ENCODE data around the gene UPK3A.

DNA sequence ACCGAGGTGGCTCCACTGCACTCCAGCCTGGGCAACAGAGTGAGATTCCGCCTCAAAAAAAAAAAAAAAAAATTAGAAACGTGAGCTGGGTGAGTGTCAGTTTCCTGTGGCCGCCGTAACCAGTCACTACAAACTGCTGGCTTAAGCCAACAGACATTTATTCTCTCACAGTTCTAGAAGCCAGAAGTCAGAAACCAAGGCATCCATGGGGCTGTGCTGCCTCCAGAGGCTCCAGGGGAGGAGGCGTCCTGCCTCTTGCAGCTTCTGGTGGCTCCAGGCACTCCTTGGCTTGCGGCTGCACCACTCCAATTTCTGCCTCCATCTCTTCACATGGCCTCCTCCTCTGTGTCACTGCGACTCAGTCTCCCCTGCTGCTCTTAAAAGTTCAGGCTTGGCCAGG is 32.9 kb upstream of the UPK3A start:
- TF ChIP-seq, protein P1, sequence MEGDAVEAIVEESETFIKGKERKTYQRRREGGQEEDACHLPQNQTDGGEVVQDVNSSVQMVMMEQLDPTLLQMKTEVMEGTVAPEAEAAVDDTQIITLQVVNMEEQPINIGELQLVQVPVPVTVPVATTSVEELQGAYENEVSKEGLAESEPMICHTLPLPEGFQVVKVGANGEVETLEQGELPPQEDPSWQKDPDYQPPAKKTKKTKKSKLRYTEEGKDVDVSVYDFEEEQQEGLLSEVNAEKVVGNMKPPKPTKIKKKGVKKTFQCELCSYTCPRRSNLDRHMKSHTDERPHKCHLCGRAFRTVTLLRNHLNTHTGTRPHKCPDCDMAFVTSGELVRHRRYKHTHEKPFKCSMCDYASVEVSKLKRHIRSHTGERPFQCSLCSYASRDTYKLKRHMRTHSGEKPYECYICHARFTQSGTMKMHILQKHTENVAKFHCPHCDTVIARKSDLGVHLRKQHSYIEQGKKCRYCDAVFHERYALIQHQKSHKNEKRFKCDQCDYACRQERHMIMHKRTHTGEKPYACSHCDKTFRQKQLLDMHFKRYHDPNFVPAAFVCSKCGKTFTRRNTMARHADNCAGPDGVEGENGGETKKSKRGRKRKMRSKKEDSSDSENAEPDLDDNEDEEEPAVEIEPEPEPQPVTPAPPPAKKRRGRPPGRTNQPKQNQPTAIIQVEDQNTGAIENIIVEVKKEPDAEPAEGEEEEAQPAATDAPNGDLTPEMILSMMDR (conservative IDR thresholded peaks at IDR 0.05): no peak
- TF ChIP-seq EZH2 (IDR thresholded peaks at IDR 0.05; ENCODE audit: low read depth): no peak
